ENCODE data around the gene EDRF1.

The EDRF1 gene

GRCh38 chr10:125797424-125797823 is 77.9 kb downstream of the EDRF1 start:
- no peak for TF ChIP-seq CTCF (IDR thresholded peaks at IDR 0.05; ENCODE audit: insufficient read depth, low read length, missing control alignments)
- ChIA-PET POLR2A (no interaction called here), CTCF (no interaction called here)
- no peak for DNase-seq (ENCODE audit: low read depth, low spot score)
- H3K4me3 ChIP-seq (ENCODE audit: low read depth, low read length): no peak overlapping the region

- ChIA-PET POLR2A (no interaction called here), CTCF (no interaction called here)
- no peak overlapping the region for H3K4me3 ChIP-seq (ENCODE audit: low read depth, low read length)
- no peak for DNase-seq (ENCODE audit: low read depth, low spot score)
- no peak for TF ChIP-seq CTCF (IDR thresholded peaks at IDR 0.05; ENCODE audit: insufficient read depth, low read length, missing control alignments)
Observed at GRCh38 chr10:125797994-125798662, 78.6 kb downstream of the EDRF1 start.

GRCh38 chr10:125799451-125800182 is 80.1 kb downstream of the EDRF1 start:
- no peak for TF ChIP-seq CTCF (IDR thresholded peaks at IDR 0.05; ENCODE audit: insufficient read depth, low read length, missing control alignments)
- no peak overlapping the region for H3K4me3 ChIP-seq (ENCODE audit: low read depth, low read length)
- no peak for DNase-seq (ENCODE audit: low read depth, low spot score)
- ChIA-PET CTCF (interaction anchor here (1.3 kb wide), 1 partner anchor 11 kb away, joined by 3 read pairs; no protein-coding TSS in a partner anchor), POLR2A (no interaction called here)

- H3K4me3 ChIP-seq (ENCODE audit: low read depth, low read length): no peak overlapping the region
- no peak for TF ChIP-seq CTCF (IDR thresholded peaks at IDR 0.05; ENCODE audit: insufficient read depth, low read length, missing control alignments)
- no peak for DNase-seq (ENCODE audit: low read depth, low spot score)
- CTCF ChIA-PET: no interaction called here
- POLR2A ChIA-PET: no interaction called here
Observed at GRCh38 chr10:125801574-125801973, 82.1 kb downstream of the EDRF1 start.

GRCh38 chr10:125802131-125802530 is 82.6 kb downstream of the EDRF1 start:
- TF ChIP-seq CTCF (IDR thresholded peaks at IDR 0.05; ENCODE audit: insufficient read depth, low read length, missing control alignments): no peak
- DNase-seq (ENCODE audit: low read depth, low spot score): no peak
- ChIA-PET POLR2A (no interaction called here), CTCF (no interaction called here)
- H3K4me3 ChIP-seq (ENCODE audit: low read depth, low read length): no peak overlapping the region

- H3K4me3 ChIP-seq (ENCODE audit: low read depth, low read length): no peak overlapping the region
- ChIA-PET POLR2A (no interaction called here), CTCF (no interaction called here)
- no peak for TF ChIP-seq CTCF (IDR thresholded peaks at IDR 0.05; ENCODE audit: insufficient read depth, low read length, missing control alignments)
- DNase-seq (ENCODE audit: low read depth, low spot score): no peak
Observed at GRCh38 chr10:125802739-125803138, 83.2 kb downstream of the EDRF1 start.

All from AG04449 (cell line).